NCI-H460 (cell line): Measurements from ENCODE around the gene APPL2. TPM values are rescaled to one million over a fixed set of nuclear protein-coding genes. Genes with fewer than 3 reads are reported as not detected.

Source experiments
- DNase-seq: peaks from one replicate; pipeline ENCODE4 v3.0.0-alpha.2; 2016; ENCODE audit warnings: low read depth; ENCODE audit errors: extremely low read depth
- total RNA-seq: library from RNA; depleted of rRNA; stranded (reverse); fragments of >200 nt; shearing (Covaris generic); gene quantifications from 2 replicates; pipeline ENCODE4 v1.2.3, GENCODE V29; 2014; rRNA removed

The APPL2 gene
- total RNA-seq, 1 experiment from 2014 or later: 26.9 TPM

DNA sequence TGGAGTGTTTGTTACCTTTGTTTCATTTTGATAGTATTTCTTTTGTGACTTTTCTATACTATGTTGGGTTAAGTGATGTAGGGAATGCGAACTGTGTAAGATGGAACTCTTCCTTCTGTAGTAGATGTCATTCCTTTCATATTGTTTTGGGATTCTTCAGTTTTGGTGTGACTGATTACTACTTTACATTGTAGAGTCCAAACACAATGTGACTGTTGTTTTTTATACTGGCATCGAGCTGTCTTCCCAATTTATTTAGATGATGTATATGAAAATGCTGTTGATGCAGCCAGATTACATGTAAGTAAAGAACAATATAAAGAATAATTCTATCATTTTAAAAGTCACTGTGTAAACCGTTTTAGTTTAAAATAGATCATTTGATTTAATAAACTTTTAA, 93.7 kb downstream of the APPL2 start:
- no peak for DNase-seq

DNA sequence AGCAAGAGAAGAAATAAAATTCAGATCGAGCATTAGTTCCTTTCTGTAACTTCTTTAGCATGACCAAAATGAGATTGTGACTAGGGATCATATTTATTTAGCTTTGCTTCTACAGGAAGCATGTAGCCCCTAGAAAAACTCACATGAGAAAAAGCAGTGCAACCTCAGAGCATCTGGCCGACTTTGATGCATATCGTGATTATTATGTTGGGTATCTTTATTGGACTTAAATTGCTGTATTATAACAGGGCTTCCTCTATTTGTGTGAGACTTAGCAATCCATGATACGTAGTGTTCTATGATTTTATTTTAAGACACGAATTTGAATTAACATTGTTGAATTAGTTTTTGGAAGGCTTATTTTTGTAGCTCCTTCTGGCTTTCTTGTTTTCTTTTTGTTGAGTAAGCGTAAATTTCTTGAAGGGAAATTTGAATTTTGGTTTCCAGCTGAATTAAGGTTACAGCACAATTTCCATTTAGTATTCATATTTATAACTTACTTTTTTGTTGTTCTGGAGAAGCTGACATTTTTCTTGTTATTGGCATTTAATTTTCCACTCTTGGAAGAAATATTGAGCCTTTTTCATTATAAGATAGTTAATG, 94.6 kb downstream of the APPL2 start:
- no peak for DNase-seq

DNA sequence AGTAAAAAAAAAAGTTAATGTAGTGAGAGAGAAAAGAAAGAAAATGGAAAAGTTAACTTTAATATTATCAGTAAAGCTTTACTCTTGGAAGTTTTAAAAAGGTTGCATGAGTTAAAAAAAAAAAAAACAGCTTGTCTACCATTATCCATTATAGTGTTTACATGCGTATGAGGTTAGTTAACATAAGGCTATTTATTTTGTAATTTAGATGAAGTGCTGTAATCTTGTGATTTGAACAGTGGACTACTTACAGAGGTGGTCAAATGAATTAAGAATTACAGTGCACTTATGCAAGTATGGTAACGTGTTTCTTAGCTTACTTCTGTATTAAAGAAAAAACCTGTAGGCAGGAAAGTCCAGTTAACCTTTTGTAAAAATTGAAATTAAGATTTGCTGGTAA, 97.7 kb downstream of the APPL2 start:
- no peak for DNase-seq

Other genes with a start within 250 kb of the APPL2 start
- 24.4 and 29.9 TPM in 2 replicates for gene NOPCHAP1, start 249.9 kb downstream of the APPL2 start, total RNA-seq
- gene ALDH1L2, start 151.7 kb downstream of the APPL2 start, total RNA-seq: 37.4 and 54.1 TPM in 2 replicates
- 81.7 and 94.2 TPM in 2 replicates for gene WASHC4, start 128.4 kb downstream of the APPL2 start, total RNA-seq
- 60.3 and 61.8 TPM in 2 replicates for gene C12orf75, start 94.5 kb upstream of the APPL2 start, total RNA-seq